Measurements from ENCODE around the gene OVCH1.

OVCH1 gene

GRCh38 chr12:29543036-29543435, 45.5 kb upstream of the OVCH1 start:
- ChIA-PET CTCF (interaction anchor here (1.1 to 1.6 kb wide), 3 partner anchors 9 to 1264 kb away, joined by 3 to 4 read pairs (median 3); no protein-coding TSS in a partner anchor), POLR2A (no interaction called here)
- no peak for TF ChIP-seq CTCF (IDR thresholded peaks at IDR 0.05; ENCODE audit: control extremely low read depth, extremely low read depth, low read depth, missing control alignments)
- no peak for DNase-seq (ENCODE audit: extremely low spot score)

- POLR2A ChIA-PET, result no interaction called here
- no peak for DNase-seq (ENCODE audit: extremely low spot score)
- CTCF ChIA-PET, result no interaction called here
These were observed 39.8 kb upstream of the OVCH1 start for GRCh38 chr12:29537298-29537697.

GRCh38 chr12:29534935-29535334, 37.4 kb upstream of the OVCH1 start:
- CTCF ChIA-PET, result interaction anchor here (2.0 kb wide), 1 partner anchor 17 kb away, joined by 4 read pairs; no protein-coding TSS in a partner anchor
- DNase-seq (ENCODE audit: extremely low spot score), result no peak
- TF ChIP-seq CTCF (IDR thresholded peaks at IDR 0.05; ENCODE audit: control extremely low read depth, extremely low read depth, low read depth, missing control alignments), result no peak
- POLR2A ChIA-PET, result no interaction called here

More at GRCh38 chr12:29537298-29537697, 39.8 kb upstream of the OVCH1 start:
- TF ChIP-seq CTCF (IDR thresholded peaks at IDR 0.05; ENCODE audit: control extremely low read depth, extremely low read depth, low read depth, missing control alignments), result no peak

GRCh38 chr12:29533815-29534489, 36.5 kb upstream of the OVCH1 start:
- POLR2A ChIA-PET, result no interaction called here
- CTCF ChIA-PET, result interaction anchor here (0.9 to 2.1 kb wide), 3 partner anchors 8 to 18 kb away, joined by 4 to 8 read pairs (median 4); no protein-coding TSS in a partner anchor
- TF ChIP-seq CTCF (IDR thresholded peaks at IDR 0.05; ENCODE audit: control extremely low read depth, extremely low read depth, low read depth, missing control alignments), result no peak
- DNase-seq (ENCODE audit: extremely low spot score), result no peak

GRCh38 chr12:29531471-29531870, 34.0 kb upstream of the OVCH1 start:
- CTCF ChIA-PET, result interaction anchor here (1.2 to 2.3 kb wide), 2 partner anchors 12 to 19 kb away, joined by 3 to 10 read pairs; no protein-coding TSS in a partner anchor
- no peak for DNase-seq (ENCODE audit: extremely low spot score)
- POLR2A ChIA-PET, result no interaction called here
- no peak for TF ChIP-seq CTCF (IDR thresholded peaks at IDR 0.05; ENCODE audit: control extremely low read depth, extremely low read depth, low read depth, missing control alignments)

- ChIA-PET CTCF (interaction anchor here (0.9 to 2.3 kb wide), 2 partner anchors 11 to 23 kb away, joined by 4 to 10 read pairs; no protein-coding TSS in a partner anchor), POLR2A (no interaction called here)
- no peak for DNase-seq (ENCODE audit: extremely low spot score)
- no peak for TF ChIP-seq CTCF (IDR thresholded peaks at IDR 0.05; ENCODE audit: control extremely low read depth, extremely low read depth, low read depth, missing control alignments)
These were observed 33.0 kb upstream of the OVCH1 start for GRCh38 chr12:29530436-29530835.
